Caki2 (cell line): Measurements from ENCODE around the gene GRM7. TPM values are rescaled to one million over a fixed set of nuclear protein-coding genes. Genes with fewer than 3 reads are reported as not detected.
A peak's percentile ranks its signal among the peaks of the same experiment; 100 is the strongest.

Source experiments
- DNase-seq: peaks from one replicate; pipeline ENCODE4 v3.0.0-alpha.2; 2015; ENCODE audit warnings: low read depth
- in situ Hi-C: cut with HindIII; loops from 2 replicates; pipeline ENCODE4 v1.10.0; 2016; ENCODE audit warnings: low sequenced_read_pairs, low pct_unique_long_range_greater_than_20kb, mixed read lengths
- total RNA-seq: library from RNA; depleted of rRNA; stranded (reverse); fragments of >200 nt; shearing (Covaris generic); gene quantifications from 2 replicates; pipeline ENCODE4 v1.2.3, GENCODE V29; 2014; ENCODE audit warnings: low replicate concordance

GRM7 gene
- total RNA-seq, 1 experiment from 2014 or later: not detected

DNA sequence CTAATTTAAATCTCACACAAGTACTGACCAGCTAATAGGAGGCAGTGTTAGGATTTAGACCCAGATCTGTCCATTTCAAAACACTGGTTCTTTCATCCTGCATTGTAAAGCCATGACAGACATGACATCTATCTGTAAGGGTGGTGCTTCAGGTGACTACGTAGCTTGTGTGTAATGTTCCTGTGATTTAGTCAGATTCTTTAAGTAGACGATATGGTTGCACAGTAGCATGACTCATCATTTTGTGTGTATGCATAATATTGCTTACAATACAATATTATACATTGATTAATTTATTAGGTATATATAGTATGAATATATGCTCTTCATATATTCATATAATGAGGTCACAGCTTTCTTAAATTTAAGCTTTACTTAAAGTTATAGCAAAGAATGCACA lies 628.5 kb downstream of the GRM7 start:
- in situ Hi-C loops: no loop called here
- no peak for DNase-seq

DNA sequence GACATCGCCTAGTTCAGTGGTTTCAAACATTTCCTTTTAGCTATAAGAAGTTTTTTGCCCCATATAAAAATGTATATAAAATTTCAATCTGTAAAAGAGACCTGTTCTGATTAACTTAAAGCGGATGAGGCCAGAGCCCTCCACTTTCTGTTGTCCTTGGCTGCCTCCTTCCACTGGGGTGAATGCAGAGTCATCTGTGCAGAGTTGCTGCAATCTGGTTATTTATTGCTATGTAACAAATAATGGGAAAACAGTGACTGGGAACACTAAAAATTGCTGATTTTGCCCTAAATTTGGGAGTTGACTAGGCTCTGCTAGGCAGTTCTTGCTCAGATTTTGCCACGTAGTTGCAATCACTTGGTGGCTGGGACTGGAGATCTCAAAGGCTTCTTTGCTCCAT lies 637.8 kb downstream of the GRM7 start:
- in situ Hi-C loops: no loop called here
- no peak for DNase-seq

DNA sequence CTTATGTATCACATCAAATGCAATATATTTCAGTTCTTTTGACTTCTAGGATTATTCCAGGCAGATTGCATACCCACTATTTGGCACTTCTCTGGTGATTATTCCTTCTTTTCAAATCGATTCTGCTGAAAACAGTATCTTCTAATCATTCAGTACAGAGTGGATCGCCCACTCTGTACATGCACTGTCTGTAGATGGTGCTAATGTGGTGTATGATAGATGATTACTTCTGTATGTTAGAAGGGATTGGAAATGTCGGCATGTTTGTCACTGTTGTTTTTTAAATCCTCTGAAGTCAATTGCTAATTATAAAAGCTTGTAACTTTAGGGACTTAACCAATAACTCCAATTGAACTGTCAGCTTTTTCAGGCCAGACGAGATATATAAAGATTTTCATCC lies 642.5 kb downstream of the GRM7 start:
- in situ Hi-C loops: no loop called here
- DNase-seq: no peak

DNA sequence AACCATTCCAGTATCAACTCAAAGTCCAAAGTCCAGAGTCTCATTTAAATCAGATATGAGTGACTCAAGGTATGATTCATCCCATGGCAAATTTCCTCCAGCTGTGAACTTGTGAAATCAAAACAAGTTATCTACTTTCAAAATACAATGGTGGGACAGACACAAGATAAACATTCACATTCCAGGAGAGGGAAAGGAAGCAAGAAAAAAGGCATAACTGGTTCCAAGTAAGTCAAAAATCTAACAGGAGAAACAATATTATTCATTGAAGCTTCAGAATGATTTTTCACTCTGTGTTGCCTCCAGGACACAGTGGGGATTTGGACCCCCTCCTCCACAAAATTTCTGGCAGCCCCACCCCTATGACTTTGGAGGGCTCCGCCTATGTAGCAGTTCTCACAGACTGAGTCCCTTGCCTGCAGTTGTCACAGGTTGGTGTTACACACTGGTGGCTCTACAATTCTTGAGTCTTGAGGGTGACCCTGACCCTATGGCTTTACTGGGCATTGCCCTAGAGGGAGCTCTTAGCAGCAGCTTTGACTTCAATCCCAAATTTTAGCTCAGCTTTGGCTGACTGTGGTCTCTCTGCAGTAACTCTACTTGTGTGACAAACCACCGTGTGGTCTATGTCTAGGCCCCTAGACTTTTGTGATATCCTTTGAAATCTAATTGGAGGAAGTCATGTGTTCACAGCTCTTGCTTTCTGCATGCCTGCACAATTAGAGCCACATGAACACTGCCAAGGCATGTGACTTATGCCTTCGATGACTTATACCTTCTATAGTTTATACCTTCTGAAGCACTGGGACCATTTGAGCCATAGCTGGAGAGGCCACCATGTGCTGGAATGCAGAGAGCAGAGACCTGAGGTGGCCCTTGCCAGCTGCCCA lies 644.2 kb downstream of the GRM7 start:
- peak; percentile 94 for DNase-seq
- in situ Hi-C loops: no loop called here

DNA sequence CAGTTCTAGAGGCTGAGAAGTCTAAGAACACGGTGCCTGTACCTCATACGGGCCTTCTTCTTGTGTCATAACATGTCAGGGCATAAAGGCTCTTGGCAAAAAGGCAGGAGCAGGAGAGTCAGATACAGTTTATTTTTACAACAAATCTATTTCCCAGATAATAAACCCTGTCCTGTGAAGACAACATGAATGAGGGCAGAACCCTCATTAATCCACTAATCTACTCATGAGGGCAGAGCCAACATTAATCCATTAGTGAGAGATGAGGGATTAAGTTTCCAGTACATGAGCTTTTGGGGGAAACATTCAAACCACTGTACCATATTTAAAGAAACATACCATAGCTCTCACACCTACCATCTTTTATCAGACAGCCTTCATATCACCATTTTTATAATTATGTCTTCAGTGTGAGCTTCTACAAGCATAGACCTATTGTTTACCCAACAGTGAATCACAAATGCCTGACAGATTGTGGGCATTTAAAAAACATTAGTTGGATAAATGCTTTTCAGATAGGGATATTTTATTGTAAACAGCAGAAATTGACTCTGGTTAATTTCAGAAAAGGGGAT lies 645.8 kb downstream of the GRM7 start:
- in situ Hi-C loops: no loop called here
- no peak for DNase-seq

DNA sequence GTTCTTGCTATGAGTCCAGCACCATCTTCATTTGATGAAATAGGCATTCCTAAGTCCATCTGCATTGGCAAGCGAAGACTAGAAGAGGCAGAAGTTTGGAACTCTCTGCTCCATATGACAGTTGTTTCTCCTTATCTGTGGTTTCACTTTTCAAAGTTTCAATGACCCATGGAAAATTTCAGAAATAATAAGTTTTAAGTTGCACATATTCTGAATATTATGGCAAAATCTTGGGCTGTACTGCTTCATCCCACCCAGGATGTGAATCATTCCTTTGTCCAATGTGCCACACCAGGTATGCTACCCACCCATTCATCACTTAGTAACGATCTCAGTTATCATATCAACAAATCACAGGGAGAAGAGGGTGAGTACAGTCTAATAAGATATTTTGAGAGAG lies 647.9 kb downstream of the GRM7 start:
- no peak for DNase-seq
- in situ Hi-C loops: no loop called here

DNA sequence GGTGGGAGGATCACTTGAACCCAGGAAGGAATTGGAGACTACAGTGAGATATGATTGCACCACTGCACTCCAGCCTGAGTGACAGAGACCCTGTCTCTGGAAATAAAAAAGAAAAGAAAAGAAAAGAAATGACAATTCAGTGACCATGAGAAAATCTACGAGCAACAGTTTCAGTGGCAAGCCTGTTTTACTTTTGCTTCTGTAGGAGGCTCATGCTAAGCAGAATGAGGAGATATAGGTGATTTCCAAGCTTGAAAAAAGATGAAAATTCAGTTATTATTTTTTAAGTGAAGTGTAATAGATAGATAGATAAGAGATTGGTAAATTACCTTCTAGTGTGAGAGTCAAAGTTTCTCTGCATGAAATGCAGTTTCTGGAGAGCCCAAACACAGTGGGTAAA lies 651.1 kb downstream of the GRM7 start:
- in situ Hi-C loops: no loop called here
- no peak for DNase-seq

DNA sequence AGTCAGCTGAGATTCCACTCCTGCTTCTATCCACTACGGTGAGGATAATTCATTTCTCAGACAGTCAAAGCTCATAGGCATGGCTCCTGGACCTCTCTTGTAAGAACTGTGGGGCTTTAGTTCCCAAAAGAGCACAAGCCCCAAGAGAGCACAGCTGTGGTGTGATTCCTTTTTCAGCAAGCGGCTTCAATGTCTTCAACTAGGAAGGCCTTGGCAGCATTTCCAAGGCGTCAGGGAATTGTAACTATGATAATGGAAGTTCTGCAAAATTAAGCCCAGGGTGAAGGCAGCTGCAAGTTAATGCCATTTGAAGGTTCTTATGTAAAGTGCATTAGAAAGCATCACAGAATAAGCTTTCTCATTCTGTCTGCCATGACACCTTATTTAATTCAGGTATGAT lies 657.1 kb downstream of the GRM7 start:
- DNase-seq: no peak
- in situ Hi-C loops: no loop called here

DNA sequence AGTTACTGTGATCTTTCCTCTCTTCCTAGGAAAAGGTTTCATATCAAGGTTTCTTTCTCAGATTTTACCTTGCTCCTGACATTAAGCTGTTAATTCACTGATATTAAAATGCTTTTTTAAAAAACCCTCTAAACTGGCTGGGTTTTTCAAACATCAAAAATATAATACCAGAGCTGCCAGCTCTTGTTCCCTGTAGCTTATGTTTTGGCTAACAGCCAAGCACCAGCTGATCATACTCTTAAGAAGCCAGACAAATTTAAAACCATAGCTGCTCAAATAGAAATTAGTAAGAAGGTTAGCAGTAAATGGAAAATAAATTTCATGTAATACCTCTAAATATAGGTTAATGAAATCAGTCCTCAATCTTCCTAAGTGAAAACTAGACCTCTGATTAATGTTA lies 657.5 kb downstream of the GRM7 start:
- in situ Hi-C loops: no loop called here
- DNase-seq: no peak

DNA sequence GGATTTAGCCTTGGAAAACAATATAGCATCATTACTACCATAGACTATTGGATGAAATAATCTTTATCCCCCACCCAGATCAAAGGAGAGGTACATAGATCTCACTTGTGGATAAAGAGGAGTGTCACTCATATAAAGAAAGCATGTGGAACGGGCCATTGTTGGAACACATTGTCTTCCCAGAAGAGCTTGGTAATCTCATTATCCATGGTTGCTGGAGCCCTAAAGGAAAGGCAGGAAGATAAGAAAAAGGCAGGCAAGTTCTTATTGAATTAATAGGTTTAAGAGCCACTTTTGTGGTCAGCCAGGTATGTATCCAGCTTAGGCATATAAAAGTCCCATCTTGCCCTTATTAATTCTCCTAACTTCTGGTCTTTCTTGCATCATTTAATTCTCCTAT lies 659.1 kb downstream of the GRM7 start:
- in situ Hi-C loops: no loop called here
- DNase-seq: no peak

DNA sequence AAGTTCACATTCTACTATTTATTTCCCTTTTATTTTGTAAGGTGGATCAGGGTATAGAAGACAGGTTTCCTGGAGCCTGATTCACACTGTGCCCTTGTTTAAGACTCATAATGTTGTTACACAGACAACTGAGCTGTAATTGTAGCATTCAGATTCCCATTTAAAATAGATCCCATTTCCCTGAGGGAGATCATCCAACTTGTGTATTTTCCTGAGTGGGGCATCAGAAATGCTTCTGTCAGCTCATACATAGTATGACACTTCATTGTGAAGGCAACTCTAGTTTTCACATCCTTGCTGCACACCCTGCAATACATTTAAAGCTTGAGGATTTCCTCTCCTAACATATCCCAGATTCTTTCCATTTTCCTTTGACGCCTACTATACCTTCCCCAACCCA lies 659.7 kb downstream of the GRM7 start:
- in situ Hi-C loops: no loop called here
- no peak for DNase-seq

DNA sequence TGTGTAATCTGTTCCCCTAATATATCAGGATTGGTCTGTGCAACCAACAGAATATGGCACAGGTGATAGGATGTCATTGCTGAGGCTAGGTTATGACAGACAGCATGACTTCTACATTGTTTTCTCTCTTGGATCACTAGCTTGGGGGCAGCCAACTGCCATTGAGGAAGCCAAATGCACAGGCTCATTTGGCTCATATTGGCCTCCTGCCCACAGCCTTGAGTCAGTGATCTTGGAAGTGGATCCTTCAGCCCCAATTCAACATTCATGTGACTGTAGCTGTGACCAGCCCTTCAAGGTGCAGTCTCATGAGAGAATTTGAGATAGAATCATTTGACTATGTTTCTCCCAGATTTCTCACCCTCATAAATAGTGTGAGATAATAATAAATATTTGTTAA lies 675.6 kb downstream of the GRM7 start:
- DNase-seq: no peak
- in situ Hi-C loops: no loop called here

DNA sequence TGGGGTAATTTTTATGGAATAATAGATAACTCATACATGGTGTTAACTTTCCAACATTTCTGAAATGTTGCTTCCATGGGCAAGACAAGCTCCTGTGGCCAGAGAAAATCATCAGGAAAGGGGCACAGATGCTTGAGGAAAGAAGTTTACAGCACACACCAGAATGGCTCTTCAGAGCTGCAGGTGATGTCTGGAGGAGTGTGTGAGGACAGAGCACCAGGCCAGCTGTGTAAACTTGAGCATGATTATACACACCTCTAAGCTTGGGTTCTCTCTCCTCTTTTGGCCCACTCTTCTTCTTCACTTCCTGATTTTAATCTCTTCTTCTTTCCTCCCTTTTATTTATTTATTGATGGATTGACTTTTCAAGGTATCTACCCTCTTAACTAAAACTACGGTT lies 676.0 kb downstream of the GRM7 start:
- in situ Hi-C loops: no loop called here
- DNase-seq: no peak

DNA sequence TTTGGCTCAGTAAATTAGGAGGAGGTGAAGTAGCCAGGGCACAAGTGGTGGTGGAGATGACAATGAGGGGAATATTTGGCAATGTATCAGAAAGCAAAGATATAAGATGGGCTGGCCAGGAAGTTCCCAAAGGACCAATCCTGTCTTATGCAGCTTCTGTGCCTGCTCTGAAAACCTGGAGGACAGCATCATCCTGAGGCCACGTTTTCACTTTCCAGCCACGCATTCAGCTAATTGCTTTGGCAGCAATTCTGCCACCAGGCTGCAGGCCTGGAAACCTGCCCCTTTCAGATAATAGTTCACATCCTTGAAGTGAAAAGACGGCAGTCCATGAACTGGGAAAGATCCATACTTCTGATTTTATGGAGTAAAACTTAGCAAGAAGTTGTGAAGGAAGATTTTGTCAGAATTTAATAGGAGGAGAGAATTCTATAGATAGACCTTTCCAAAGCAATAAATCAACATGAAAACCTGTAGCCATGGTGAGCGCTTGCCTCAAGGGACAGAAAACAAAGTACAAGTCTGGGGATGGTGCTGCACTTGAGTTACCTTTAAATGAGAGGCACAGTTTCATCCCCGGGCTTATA lies 682.5 kb downstream of the GRM7 start:
- in situ Hi-C loops: no loop called here
- no peak for DNase-seq

DNA sequence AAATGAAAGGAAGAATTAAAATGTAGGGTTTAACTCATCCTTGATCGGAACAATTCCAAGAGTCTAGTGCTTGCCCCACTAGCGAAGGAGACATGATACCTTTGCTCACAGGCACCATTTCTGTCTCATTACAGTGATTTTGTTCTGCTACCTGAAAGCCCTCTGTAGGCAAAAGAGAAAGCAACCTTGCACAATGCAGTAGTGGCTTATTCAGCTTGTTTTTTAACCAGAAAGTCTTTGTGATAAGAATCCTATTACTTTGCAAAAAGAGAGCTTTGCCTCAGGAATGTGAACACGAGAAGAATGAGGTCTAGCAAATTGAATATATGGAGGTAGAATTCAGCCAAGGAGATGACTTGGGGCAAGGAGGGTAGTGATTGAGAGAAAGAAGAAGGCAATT lies 684.4 kb downstream of the GRM7 start:
- in situ Hi-C loops: no loop called here
- no peak for DNase-seq

DNA sequence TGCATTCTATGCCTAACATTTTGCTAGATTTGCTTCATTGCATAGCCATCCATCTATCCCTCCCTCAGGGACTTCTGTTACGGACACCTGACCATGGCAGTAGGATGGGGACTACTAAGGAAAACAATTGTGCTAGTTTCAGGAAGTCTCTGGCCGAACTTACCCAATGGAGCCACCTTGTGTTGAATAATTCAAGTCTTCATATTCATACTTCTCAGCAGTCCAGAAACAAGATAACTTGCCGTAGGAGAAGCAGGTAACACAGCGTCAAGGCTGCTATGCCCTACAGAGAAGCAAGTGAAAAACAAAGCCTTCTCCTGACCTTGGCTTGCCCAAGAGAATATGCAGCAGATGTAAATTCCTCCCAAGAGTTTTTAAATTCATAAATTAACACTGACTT lies 685.3 kb downstream of the GRM7 start:
- in situ Hi-C loops: no loop called here
- peak; percentile 38 for DNase-seq

DNA sequence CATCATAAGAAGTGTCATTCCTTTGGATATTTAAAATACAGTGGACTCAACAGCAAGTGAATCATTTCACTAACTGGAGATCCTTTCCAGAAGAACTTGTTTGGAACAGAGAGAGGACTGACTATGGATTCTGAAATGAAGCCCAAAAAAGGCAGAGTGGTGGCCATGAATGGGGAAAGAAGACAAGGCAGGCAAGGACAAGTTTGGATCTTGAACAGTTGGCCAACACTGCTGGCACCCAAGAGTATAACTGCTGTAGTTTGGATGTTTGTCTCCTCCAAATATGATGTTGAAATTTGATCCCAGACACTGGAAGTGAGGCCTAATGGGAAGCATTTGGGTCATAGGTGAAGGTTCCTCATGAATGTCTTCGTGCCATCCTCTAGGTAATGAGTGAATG lies 686.9 kb downstream of the GRM7 start:
- no peak for DNase-seq
- in situ Hi-C loops: no loop called here

DNA sequence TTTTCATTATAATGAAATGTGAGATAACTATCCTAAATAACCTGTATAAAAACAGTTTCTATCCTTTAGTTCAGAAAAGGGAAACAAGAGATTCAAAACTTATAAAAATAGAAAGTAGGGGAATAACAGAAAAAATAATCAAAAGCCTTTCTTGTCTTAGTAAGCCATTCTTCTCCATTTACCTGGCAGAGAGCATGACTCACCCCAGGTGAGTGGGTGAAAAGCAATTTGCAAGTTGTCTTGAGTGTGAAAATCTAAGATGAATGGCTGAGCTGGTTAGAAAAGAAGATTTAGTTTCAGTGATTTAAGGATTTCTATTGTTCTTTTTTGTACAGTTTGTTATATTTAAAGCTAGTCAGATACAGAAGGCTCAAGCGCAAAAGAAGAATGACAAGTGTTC lies 702.0 kb downstream of the GRM7 start:
- in situ Hi-C loops: no loop called here
- DNase-seq: no peak

DNA sequence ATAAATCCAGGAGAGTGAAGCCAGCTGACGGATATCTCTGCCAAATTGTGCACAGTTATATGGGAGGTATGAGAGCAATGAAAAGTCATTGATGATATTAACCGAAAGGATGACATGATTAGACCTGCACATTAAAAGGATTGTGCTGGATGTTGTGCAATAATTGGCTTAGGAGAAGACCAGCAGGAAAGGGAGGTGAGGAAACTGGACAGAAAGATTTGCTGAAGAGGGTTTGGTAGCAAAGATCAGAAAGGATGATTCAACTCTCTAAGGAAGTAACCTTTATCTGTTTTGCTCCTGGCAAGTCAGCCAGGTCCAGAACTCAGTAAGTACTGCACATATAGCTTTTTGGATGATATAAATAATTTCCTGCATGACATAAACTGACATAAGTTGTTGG lies 704.7 kb downstream of the GRM7 start:
- no peak for DNase-seq

DNA sequence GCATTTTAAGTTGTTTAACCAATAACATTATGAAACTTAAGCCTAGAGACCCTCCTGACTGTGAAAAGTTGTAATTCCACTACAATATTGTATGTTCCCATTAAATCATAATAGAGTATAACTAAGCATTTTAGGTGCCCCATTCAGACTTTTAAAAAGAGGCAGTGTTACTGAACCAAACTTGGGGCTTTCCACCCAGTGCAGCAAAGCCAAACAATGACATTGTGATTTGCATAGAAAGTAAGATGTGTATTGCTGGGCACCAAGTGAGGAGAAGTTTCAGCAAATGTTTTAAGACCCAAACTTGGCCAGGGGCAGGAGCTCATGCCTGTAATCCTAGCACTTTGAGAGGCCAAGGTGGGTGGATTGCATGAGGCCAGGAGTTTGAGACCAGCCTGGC lies 706.2 kb downstream of the GRM7 start:
- in situ Hi-C loops: no loop called here
- DNase-seq: no peak

More for the DNA sequence above, 704.7 kb downstream of the GRM7 start:
- in situ Hi-C loops: no loop called here
